GM21447 (cell line): Measurements from ENCODE around the gene HSPA8.
"Not testable (repeated sequence)": the region's sequence is repeated elsewhere in the genome, so short reads cannot be mapped to it uniquely, and the experiment has no call there.

Experiments
- ATAC-seq: cut with Tn5 transposase; IDR thresholded peaks from one replicate; pipeline ENCODE4 v1.9.1; 2021; ENCODE audit not compliant: unreplicated experiment

Gene HSPA8

GRCh38 chr11:123072762-123073161 lies 10.8 kb upstream of the HSPA8 start:
- no peak for ATAC-seq

DNA sequence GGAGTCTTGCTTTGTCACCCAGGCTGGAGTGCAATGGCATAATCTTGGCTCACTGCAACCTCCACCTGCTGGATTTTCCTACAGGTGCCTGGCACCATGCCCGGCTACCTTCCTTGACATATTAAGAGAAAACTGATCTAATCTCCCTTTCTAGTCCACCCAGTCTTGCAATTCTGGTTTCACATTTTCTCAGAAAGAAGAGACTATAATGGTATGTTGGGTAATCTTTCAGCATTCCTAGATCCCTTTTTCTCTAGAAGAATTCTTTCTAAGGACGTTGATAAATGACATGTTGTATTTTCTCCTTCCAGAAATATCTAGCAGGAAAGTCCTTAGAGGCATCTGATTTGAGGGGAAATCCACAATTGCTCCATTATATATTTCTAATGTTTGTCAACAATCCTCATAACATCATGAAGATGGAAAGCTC lies 10.4 kb upstream of the HSPA8 start:
- ATAC-seq: no peak

- peak; percentile 61 for ATAC-seq
These were observed 8.2 kb upstream of the HSPA8 start for GRCh38 chr11:123069908-123070821.

DNA sequence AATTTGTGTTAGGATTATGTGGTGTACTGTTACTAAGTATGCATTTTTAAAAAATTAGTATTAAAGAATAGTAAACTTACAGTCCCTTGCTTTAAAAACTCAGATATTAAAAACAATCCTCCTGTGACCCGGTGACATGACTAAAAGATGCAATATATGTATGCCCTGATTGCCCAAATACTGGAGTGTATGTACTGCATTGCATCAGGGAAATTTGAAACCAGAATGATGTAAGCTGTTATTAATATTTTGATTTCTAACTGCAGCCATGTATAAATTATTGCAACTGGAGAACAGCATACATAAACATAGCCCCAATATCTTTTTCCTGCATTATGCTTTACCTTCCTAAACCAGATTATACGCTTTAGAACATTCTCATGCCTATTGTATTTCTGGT lies 3.7 kb upstream of the HSPA8 start:
- ATAC-seq: no peak

GRCh38 chr11:123063826-123064657 lies 2.1 kb upstream of the HSPA8 start:
- ATAC-seq: no peak

GRCh38 chr11:123062892-123063825 lies 1.2 kb upstream of the HSPA8 start:
- peak; percentile 0 for ATAC-seq

DNA sequence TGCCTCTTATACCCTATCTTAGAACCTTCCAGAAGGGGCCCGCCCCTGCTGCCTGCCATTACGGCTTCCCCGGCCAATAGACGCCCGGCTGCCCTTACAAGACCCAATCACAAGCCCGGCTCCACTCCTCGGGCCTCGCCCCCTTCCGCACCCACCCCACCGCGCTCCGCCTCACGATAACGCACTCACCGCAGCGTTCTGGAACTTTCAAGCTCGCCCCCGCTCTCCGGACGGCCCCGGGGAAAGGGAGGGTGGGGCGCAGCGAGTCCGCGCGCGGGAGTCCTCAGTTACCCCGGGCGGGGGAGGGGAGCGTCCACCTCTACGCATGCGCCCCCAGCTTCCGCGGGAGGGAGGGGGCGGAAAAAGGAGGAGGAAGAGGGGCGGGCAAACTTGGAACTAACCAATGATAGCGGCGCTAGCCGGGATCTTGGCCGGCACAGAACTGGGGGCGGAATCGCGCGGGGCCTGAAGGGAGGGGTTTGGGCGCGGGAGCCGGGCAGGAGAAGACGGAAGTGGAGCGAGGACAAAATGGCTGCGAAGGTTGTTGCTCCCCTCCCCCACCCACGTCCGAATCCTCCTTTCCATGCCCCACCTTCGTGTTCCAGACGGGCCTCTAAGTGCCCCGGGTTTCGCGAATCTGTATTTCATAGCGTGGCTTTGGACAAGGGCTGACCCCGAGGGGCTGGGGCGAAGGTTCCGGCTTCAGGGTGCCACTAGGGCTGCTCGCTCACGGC lies 389 bp upstream of the HSPA8 start:
- peak; percentile 84 for ATAC-seq

GRCh38 chr11:123060277-123061000 lies 1.5 kb downstream of the HSPA8 start:
- ATAC-seq: no peak

DNA sequence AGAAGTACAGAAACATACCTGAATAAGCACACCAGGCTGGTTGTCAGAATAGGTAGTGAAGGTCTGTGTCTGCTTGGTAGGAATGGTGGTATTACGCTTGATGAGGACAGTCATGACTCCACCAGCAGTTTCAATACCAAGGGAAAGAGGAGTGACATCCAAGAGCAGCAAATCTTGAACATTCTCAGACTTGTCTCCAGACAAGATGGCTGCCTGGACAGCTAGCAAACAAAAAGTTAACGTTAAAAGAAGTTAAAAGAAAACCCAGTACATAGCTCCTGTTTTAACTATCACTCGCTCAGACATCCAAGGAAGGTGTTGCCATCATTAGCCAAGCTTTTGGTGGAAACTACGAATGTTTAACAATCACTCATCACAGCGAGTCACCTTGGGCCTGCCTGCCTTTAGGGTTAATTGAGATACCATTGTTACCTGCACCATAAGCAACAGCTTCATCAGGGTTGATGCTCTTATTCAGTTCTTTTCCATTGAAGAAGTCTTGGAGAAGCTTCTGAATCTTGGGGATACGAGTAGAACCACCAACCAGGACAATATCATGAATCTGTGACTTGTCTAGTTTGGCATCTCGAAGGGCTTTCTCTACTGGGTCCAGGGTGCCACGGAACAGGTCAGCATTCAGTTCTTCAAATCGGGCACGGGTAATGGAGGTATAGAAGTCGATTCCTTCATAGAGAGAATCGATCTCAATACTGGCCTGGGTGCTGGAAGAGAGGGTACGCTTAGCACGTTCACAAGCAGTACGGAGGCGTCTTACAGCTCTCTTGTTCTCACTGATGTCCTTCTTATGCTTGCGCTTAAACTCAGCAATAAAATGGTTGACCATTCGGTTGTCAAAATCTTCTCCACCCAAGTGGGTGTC lies 2.7 kb downstream of the HSPA8 start:
- ATAC-seq: not testable (repeated sequence)

DNA sequence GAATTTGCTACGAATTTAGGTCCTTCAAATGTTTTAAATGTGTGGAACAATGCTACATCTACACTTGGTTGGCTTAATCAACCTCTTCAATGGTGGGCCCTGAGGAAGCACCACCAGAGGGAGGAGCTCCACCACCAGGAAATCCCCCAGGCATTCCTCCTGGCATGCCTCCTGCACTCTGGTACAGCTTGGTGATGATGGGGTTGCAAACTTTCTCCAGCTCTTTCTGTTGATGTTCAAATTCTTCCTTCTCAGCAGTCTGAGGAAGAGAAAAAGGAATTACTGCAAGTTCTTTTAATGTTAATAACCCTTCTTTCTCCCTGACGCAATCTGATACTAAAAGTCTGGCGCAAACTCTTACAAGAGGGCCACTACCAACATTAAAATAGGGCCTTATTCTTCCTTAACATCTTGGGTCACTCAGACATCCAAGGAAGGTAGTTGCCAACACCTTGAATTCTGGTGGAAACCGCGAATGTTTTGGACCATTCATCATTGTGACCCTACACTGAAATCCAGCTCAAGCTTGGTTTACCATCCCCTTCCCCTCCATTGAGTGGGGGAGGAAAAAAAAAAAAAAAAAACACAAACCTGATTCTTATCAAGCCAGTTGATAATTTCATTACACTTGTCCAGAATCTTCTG lies 4.2 kb downstream of the HSPA8 start:
- ATAC-seq: no peak

DNA sequence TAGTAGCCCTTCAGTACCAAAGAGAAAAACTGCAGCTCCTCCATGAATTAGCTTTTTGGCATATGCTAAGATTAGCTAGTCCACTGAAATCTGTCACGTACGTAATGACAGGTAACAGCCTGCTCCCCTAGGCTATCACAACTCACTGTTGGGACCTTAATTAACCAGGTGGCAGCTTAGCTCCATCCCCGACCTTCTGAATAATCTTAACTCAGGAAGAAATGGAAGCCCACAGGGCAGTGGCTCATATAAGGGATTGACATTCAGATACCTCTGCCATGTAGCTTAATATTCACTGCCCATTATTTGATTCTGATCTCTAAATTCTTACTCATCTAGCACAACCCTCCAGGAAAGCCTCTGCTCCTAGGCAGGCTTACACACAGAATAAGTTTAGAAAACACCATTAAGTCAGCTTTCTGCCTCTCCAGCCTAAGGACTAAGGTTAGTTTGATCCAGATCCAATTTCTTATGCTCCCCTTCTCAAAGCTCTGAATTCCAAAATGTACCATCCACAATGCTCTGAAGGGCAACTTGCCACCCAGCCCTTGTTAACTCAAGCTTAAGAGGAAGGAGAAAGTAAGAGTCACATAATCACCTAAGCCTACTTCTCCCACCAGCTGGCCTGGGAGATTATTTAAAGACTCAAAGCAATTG lies 5.0 kb downstream of the HSPA8 start:
- ATAC-seq: no peak

- ATAC-seq: no peak
These were observed 6.6 kb downstream of the HSPA8 start for GRCh38 chr11:123055191-123055901.

- ATAC-seq: peak; percentile 76
These were observed 7.5 kb downstream of the HSPA8 start for GRCh38 chr11:123054301-123055065.

GRCh38 chr11:123052901-123053721 lies 8.8 kb downstream of the HSPA8 start:
- ATAC-seq: no peak

DNA sequence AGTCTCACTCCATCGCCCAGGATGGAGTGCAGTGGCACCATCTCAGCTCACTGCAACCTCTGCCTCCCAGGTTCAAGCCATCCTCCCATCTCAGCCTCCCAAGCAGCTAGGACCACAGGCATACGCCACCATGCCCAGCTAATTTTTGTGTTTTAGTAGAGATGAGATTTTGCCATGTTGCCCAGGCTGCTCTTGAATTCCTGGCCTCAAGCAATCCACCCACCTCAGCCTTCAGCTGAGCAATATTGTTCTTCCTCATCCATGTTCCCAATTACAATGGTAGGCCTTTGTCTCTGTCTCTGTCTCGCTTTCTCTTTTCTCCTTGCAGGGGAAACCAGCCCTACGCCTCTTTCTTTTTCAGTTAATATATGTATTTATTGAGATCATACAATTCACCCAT lies 10.3 kb downstream of the HSPA8 start:
- ATAC-seq: no peak
